Measurements from ENCODE around the gene MFAP4. TPM values are rescaled to one million over a fixed set of nuclear protein-coding genes. Genes with fewer than 3 reads are reported as not detected.

The MFAP4 gene
- polyA plus RNA-seq, 3 donors: 0.12 to 0.73 (median 0.12) TPM

DNA sequence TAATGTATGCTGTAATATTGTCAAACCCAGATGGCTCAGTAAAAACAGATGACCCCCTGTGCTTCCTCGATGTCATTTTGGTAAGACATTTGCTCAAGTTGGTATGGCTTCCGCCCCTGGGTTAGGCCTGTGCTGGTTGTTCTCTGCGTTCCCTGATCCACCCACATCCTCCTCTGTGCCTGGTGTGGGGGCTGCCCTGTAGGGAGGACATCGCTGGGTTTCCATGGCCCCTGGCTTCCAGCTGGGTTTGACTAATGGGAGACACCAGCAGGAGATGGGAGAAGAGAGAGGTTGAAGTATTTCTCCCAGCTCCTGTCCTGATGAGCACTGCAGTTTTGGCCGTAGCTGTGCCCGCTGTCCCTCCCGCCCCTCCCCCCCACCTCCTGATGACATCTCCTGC, 4.4 kb upstream of the MFAP4 start:
- no peak overlapping the region for H3K4me3 ChIP-seq (replicated peaks in 1 of 3; ENCODE audit: low read depth in 2 of 3, low read length in 3 of 3)
- H3K4me1 ChIP-seq (ENCODE audit: control insufficient read depth in 1 of 2, insufficient read depth in 2 of 2, low read length in 2 of 2): peaks cover 36 to 39% of the 10 kb centered on the region in 2 donors
- no peaks in the 10 kb centered on the region for H4K20me1 ChIP-seq (ENCODE audit: insufficient read depth, low read length)
- intact Hi-C loops (cut with micrococcal nuclease): no loop called here
- no peaks in the 10 kb centered on the region for H3K9me3 ChIP-seq (replicated peaks in 1 of 2; ENCODE audit: control insufficient read depth in 1 of 2, insufficient read depth in 1 of 2, low read length in 2 of 2)
- no peaks in the 10 kb centered on the region for H3K36me3 ChIP-seq (replicated peaks in 1 of 2; ENCODE audit: control insufficient read depth in 1 of 2, insufficient read depth in 2 of 2, low read length in 2 of 2)
- H3K27ac Mint-ChIP-seq: no peak overlapping the region
- WGBS (ENCODE audit: insufficient coverage): 100% methylated on average over 1 of the region's 7 CpGs
- TF ChIP-seq, protein P1, sequence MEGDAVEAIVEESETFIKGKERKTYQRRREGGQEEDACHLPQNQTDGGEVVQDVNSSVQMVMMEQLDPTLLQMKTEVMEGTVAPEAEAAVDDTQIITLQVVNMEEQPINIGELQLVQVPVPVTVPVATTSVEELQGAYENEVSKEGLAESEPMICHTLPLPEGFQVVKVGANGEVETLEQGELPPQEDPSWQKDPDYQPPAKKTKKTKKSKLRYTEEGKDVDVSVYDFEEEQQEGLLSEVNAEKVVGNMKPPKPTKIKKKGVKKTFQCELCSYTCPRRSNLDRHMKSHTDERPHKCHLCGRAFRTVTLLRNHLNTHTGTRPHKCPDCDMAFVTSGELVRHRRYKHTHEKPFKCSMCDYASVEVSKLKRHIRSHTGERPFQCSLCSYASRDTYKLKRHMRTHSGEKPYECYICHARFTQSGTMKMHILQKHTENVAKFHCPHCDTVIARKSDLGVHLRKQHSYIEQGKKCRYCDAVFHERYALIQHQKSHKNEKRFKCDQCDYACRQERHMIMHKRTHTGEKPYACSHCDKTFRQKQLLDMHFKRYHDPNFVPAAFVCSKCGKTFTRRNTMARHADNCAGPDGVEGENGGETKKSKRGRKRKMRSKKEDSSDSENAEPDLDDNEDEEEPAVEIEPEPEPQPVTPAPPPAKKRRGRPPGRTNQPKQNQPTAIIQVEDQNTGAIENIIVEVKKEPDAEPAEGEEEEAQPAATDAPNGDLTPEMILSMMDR (IDR thresholded peaks at IDR 0.05): no peak
- H3K4me1 Mint-ChIP-seq: peaks cover 39% of the 10 kb centered on the region
- peaks cover 3 to 6% (median 3%) of the 10 kb centered on the region in 3 donors for H3K27me3 Mint-ChIP-seq (ENCODE audit: low read depth in 3 of 3)
- H3K4me2 ChIP-seq (replicated peaks; ENCODE audit: extremely low read depth, low read length, poor library complexity, severe bottlenecking): no peak overlapping the region
- H3K27ac ChIP-seq (ENCODE audit: low read depth in 1 of 2, low read length in 2 of 2): no peak overlapping the region
- no peak overlapping the region for H3K4me3 Mint-ChIP-seq
- DNase-seq: no peak
- peaks cover 3 to 7% of the 10 kb centered on the region in 2 donors for H3K36me3 Mint-ChIP-seq
- no peak overlapping the region for H2AFZ ChIP-seq (ENCODE audit: insufficient read depth, low read depth, low read length, poor library complexity, severe bottlenecking)
- no peaks in the 10 kb centered on the region for H3K9me3 Mint-ChIP-seq
- no peaks in the 10 kb centered on the region for H3K79me2 ChIP-seq (ENCODE audit: insufficient read depth, low read length)
- H3K9ac ChIP-seq (ENCODE audit: insufficient read depth, low read length, poor library complexity, severe bottlenecking): no peak overlapping the region
- no peaks in the 10 kb centered on the region for H3K27me3 ChIP-seq (ENCODE audit: control insufficient read depth in 2 of 2, insufficient read depth in 2 of 2, low read length in 2 of 2)

DNA sequence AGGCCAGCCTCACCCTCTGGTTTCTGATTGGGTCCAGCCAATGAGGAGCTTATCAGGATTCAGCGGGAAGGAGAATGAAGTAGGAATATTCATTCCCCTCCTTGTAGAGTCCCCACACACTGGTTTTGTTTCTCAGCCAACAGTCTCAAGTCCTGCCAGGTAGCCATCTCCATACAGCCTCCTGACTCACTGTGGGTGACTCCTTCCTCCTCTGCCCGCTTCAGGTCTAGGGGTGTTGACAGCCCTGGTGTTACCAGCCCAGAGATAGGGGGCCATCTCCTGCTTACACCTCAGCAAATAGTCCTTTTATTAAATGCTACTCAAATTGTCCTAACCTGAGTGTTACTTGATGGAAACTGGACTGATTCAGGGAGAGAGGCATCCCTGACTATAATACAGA, 4.0 kb upstream of the MFAP4 start:
- H3K79me2 ChIP-seq (ENCODE audit: insufficient read depth, low read length): no peaks in the 10 kb centered on the region
- no CpG with 5 or more reads among the region's 2 CpGs for WGBS (ENCODE audit: insufficient coverage)
- H3K4me3 Mint-ChIP-seq: no peak overlapping the region
- peaks cover 44% of the 10 kb centered on the region for H3K4me1 Mint-ChIP-seq
- H3K4me3 ChIP-seq (replicated peaks in 1 of 3; ENCODE audit: low read depth in 2 of 3, low read length in 3 of 3): no peak overlapping the region
- intact Hi-C loops (cut with micrococcal nuclease): no loop called here
- peaks cover 3 to 7% of the 10 kb centered on the region in 2 donors for H3K36me3 Mint-ChIP-seq
- no peaks in the 10 kb centered on the region for H3K9me3 ChIP-seq (replicated peaks in 1 of 2; ENCODE audit: control insufficient read depth in 1 of 2, insufficient read depth in 1 of 2, low read length in 2 of 2)
- peaks cover 3 to 6% (median 3%) of the 10 kb centered on the region in 3 donors for H3K27me3 Mint-ChIP-seq (ENCODE audit: low read depth in 3 of 3)
- H3K9ac ChIP-seq (ENCODE audit: insufficient read depth, low read length, poor library complexity, severe bottlenecking): no peak overlapping the region
- no peak for DNase-seq
- H3K4me1 ChIP-seq (ENCODE audit: control insufficient read depth in 1 of 2, insufficient read depth in 2 of 2, low read length in 2 of 2): peaks cover 41 to 44% of the 10 kb centered on the region in 2 donors
- peak overlapping the region in 1 of 7 donors; percentile 52 for H3K27ac Mint-ChIP-seq
- H3K27ac ChIP-seq (ENCODE audit: low read depth in 1 of 2, low read length in 2 of 2): no peak overlapping the region
- H3K36me3 ChIP-seq (replicated peaks in 1 of 2; ENCODE audit: control insufficient read depth in 1 of 2, insufficient read depth in 2 of 2, low read length in 2 of 2): no peaks in the 10 kb centered on the region
- no peaks in the 10 kb centered on the region for H3K9me3 Mint-ChIP-seq
- no peak overlapping the region for H2AFZ ChIP-seq (ENCODE audit: insufficient read depth, low read depth, low read length, poor library complexity, severe bottlenecking)
- H3K4me2 ChIP-seq (replicated peaks; ENCODE audit: extremely low read depth, low read length, poor library complexity, severe bottlenecking): no peak overlapping the region
- no peaks in the 10 kb centered on the region for H4K20me1 ChIP-seq (ENCODE audit: insufficient read depth, low read length)
- no peaks in the 10 kb centered on the region for H3K27me3 ChIP-seq (ENCODE audit: control insufficient read depth in 2 of 2, insufficient read depth in 2 of 2, low read length in 2 of 2)
- TF ChIP-seq, protein P1 (IDR thresholded peaks at IDR 0.05): no peak
